ENCODE measurements around the gene ABHD12B.

ABHD12B gene, protein sequence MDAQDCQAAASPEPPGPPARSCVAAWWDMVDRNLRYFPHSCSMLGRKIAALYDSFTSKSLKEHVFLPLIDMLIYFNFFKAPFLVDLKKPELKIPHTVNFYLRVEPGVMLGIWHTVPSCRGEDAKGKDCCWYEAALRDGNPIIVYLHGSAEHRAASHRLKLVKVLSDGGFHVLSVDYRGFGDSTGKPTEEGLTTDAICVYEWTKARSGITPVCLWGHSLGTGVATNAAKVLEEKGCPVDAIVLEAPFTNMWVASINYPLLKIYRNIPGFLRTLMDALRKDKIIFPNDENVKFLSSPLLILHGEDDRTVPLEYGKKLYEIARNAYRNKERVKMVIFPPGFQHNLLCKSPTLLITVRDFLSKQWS

DNA sequence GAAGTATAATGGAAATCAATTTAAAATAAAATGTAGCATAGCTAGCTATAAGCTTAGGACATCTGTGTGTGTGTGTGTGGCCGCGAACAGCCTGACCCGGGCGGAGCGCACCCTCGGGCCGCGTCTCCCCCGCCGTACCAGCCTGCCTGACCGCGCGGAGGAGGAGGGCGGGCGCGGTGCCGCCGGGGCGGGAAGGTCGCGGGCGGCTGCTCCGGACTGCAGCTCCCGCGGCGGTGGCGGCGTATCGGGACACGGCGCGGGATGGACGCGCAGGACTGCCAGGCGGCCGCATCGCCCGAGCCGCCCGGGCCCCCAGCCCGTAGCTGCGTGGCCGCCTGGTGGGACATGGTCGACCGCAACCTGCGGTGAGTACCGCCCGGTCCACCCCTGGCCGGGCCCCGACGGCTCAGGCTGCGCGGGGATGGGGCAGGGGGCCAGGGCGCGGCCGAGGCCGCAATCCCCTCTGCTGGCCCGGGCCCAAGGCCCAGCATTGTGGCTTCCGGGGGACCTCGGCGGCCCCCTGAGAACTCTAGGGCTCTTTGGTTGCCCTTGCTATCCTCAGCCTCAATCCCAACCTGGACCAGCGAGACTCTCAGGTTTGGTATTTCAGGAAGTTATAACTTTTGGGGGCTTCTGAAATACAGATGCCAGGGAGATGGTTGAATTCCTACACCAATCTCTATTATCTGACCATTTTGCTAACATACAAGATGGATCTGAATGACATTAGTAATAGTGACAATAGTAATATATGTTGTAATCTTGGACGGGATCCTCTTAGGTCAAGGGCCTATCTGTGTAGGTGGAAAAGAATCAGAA, at the start of gene ABHD12B:
Gene ABHD12B, plus strand, starts transcription at position 140 of the 819 bp plus-strand sequence. Its CDS starts 122 bp downstream, at position 262.
- peak; percentile 36 for DNase-seq (ENCODE audit: low spot score)

DNA sequence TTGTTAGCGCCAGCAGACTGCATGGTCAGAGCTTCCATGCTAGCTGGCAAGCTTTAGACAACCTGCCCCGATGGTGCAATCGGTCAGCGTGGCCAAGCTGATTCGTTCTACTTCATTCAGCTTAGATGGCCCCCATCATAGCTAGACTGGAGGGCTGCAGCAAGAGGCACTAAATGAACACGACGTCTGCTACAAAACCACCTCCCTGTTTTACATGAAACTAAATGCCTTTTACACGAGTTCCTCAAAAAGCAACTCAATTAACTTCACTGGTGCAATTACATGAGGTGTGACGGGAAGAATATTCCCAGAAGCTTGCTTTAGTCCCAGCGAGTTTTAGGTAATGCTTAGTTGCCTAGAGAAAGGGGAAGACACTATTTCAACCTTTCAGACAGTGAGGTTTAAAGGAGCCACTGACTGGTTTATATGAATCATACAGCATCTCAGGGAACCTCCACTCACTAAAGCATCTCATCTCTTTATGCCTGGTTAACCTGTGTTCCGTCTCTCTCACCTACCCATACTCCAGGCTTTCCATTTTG, 49.3 kb upstream of the ABHD12B start:
- no peak for DNase-seq (ENCODE audit: low spot score)

- no peak for DNase-seq (ENCODE audit: low spot score)
Measured at GRCh38 chr14:50823051-50823761, 48.6 kb upstream of the ABHD12B start.

GRCh38 chr14:50823762-50824636, 47.9 kb upstream of the ABHD12B start:
- no peak for DNase-seq (ENCODE audit: low spot score)

DNA sequence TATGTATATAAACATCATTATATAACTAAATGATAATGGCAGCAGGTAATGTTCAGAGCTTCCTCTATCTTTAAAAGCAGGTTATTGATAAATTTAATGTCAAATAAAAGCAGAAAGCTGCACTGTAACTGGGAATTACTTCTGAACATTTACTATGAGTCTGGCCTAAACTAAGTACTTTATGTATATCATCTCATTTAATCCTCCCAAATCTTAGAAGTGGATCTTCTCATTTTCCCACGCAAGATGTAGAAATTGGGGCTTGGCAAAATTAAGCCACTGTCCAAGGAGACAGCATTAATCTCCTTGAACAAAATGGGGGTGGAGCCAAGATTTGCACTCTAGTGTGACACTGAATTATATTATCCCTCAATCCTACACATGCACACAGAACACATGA, 46.5 kb upstream of the ABHD12B start:
- DNase-seq (ENCODE audit: low spot score), result no peak

- DNase-seq (ENCODE audit: low spot score), result no peak
Measured at GRCh38 chr14:50826681-50827080, 45.2 kb upstream of the ABHD12B start.

GRCh38 chr14:50828721-50829488, 42.9 kb upstream of the ABHD12B start:
- no peak for DNase-seq (ENCODE audit: low spot score)

GRCh38 chr14:50829489-50830043, 42.3 kb upstream of the ABHD12B start:
- DNase-seq (ENCODE audit: low spot score), result no peak

GRCh38 chr14:50830044-50830931, 41.6 kb upstream of the ABHD12B start:
- DNase-seq (ENCODE audit: low spot score), result peak; percentile 44

DNA sequence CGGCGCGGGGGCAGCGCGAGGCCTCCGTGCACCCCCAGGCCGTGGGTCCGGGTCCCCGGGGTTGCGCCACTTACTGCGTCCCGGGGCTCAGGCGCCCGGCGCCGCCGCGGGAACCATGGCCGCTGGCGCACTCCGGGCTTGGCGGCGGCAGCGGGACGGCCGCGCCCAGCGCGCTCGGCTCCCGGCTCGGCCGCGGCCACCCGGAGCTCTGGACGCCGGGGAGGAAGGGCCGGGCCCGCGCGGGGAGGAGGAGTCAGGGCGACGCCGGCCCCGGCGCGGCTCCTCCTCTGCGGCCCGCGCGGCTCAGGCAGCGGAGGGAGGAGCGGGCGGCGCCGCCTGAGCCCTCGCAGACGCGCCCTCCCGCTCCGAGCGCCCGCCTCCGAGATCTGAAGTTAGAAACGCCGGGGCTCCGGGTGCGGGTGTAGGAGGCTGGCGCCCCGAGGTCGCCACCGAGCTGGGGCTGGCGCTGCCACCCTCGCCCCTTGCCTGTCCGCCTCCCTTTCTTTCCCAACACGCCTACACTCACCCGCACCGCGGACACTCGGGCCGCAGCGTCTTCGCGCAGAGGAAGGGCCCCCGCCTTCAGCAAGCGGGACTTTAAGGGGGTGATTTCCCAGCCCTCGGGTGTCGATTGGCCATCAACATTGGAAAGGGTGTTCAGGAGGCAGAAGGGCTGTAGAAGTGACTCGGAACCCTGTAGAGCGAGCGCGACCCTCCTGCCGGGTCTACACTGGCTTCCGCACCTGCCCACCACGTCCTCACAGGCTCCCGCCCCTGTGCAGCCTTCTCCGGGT, 40.7 kb upstream of the ABHD12B start, which contains the start of gene NIN:
Gene NIN, minus strand, starts transcription at position 231 of the 794 bp plus-strand sequence. CDS start 9,106 bp downstream, outside the sequence.
- peak; percentile 93 for DNase-seq (ENCODE audit: low spot score)

DNA sequence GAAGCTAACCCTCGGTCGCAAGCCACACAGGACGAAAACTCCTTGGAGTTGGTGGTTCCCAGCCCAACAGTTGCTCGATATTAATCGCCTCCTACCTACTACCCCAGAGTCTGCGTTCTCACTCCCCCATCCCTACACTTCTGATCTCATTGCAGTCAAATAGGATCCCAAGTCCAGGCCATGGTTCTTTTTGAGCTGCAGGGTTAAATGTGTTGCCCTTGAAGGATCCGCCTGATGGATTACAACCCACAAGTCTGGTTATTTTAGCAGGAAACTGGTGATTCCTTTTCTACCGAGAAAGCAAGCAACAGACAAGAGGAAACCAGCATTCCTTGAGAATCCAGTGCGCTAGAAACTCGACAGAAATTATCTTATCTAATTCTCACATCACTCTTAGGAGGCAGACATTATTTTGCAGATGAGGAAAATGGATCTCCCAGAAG, 40.1 kb upstream of the ABHD12B start:
- DNase-seq (ENCODE audit: low spot score), result no peak

GRCh38 chr14:50832935-50833630, 38.8 kb upstream of the ABHD12B start:
- no peak for DNase-seq (ENCODE audit: low spot score)

- no peak for DNase-seq (ENCODE audit: low spot score)
Measured at GRCh38 chr14:50834802-50835276, 37.0 kb upstream of the ABHD12B start.

- no peak for DNase-seq (ENCODE audit: low spot score)
Measured at GRCh38 chr14:50835280-50835679, 36.6 kb upstream of the ABHD12B start.

DNA sequence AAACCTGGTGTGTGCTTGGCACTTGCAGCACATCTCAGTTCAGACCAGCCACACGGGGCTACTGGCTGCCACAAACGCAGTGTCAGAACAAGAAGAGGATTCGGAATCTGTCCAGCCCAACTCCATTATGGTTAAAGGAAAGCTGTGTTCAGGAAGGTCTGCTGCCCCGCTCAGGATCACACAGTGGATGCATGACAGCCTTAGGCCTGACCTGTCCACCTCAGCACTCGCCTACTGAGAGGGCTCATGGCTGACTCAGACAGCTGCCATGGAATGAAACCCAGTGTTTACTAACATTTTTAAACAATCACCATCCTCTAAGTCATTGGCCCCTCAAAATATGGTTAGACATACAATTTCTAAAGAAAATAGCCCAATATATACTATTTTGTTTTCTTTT, 35.3 kb upstream of the ABHD12B start:
- peak; percentile 56 for DNase-seq (ENCODE audit: low spot score)

DNA sequence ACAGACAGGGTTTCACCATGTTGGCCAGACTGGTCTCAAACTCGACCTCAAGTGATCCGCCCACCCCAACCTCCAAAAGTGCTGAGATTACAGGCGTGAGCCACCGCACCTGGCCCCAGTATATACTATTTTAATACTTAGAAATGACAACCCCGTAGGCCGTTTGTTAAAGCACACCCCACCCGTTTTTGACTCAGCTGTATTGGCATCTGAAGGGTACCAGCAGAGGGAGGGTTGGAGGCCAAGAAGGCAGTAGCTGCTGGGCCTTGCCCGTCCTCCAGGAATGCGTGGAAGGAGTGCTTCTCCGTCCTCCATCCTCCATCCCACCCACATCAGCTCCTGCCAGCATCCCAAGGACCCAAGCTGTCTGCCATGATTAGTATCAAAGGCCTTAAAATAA, 34.6 kb upstream of the ABHD12B start:
- DNase-seq (ENCODE audit: low spot score), result no peak

DNA sequence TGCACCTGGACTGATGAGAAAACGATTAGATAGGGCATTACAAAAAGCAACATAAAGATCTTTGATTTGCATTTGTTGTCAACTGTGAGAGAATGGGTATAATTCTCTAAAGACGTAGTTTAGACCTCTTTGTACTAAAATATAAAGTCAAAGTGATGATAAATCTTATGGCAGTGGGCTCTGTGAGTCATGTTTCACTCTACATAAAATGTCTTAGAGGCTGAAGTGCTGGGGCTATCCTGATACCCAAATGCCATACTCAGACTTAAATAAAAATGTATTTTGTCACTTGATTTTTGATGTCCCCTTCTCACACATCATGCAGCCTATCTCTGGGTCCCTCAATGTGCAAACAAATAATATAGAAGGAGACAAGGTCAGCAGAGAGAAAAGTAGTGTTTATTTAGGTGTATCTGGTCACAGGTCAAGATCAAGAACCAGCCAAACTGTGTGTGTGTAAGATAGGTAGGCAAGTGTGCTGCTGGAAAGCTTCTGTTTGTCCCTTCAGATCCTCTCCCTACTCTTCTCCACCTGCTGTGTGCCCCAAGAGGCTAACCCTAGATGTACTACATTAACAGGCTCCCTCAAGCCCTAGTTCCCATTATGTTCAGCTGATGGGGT, 33.9 kb upstream of the ABHD12B start:
- DNase-seq (ENCODE audit: low spot score), result no peak

All from AG08396 (cell line).